K562 (cell line): ENCODE measurements around the gene TCP11. TPM values are rescaled to one million over a fixed set of nuclear protein-coding genes. Genes with fewer than 3 reads are reported as not detected.

Source experiments
- ATAC-seq: fragments of 200-7000 bp; cut with Tn5 transposase; 3 replicates; pipeline ENCODE4 v1.9.1; 2020; ENCODE audit warnings: moderate library complexity
- BruUV-seq: library from RNA; stranded (reverse); fragments of 400-500 nt; replicated peaks from 2 replicates; lab custom pipeline; 2021; lab: Mats Ljungman, UMichigan
- CTCF ChIA-PET: fragments of 300-600 bp; formaldehyde crosslinking; extraction: SDS; loops from one replicate; lab custom pipeline; 2021; ENCODE audit warnings: low intra/inter-chr PET ratio; lab: Yijun Ruan, JAX
- POLR2A ChIA-PET: fragments of 300-600, 350-650 bp; sonication (Branson Sonifier 250); formaldehyde crosslinking; extraction: SDS; loops from one replicate; lab custom pipeline; 2021; ENCODE audit warnings: antibody characterized with exemption, inconsistent platforms; lab: Yijun Ruan, JAX
- DNase-seq, 4 experiments: peaks; one replicate each; pipeline versions ENCODE4 v3.0.0 to v3.0.0-alpha.2; 2011 to 2018; ENCODE audit warnings: low spot score in 3 of 4, mixed read lengths in 3 of 4; ENCODE audit errors: extremely low read depth in 1 of 4
- FAIRE-seq: peaks from 2 replicates; lab custom pipeline; 2011; peaks lifted over from hg19 to GRCh38; lab: Jason Lieb, UNC
- H2AFZ ChIP-seq: 2 replicates; pipeline ENCODE4 v1.6.0; 2011; ENCODE audit warnings: low read depth, low read length, control low read depth, inconsistent platforms
- H3K27ac ChIP-seq: fragments of 200-600 bp; 3 replicates; pipeline ENCODE4 v1.8.0; 2011; ENCODE audit warnings: low read depth, mild to moderate bottlenecking, control low read depth, inconsistent platforms, low read length, moderate library complexity, mixed read lengths; ENCODE audit errors: extremely low read depth
- H3K27me3 ChIP-seq, 2 experiments: fragments of 300-600 bp in 1 of 2; 2 replicates in 1 of 2; 3 replicates in 1 of 2; pipeline versions ENCODE4 v1.6.0 to v1.8.0; 2011; ENCODE audit warnings: inconsistent platforms in 2 of 2, low read length in 2 of 2, mild to moderate bottlenecking in 1 of 2, mixed read lengths in 1 of 2, moderate library complexity in 1 of 2; ENCODE audit not compliant: control insufficient read depth in 2 of 2, insufficient read depth in 2 of 2
- H3K36me3 ChIP-seq: fragments of 300-600 bp; 3 replicates; pipeline ENCODE4 v1.8.0; 2011; ENCODE audit warnings: mild to moderate bottlenecking, low read length, inconsistent platforms; ENCODE audit not compliant: control insufficient read depth, insufficient read depth
- H3K4me1 ChIP-seq, 2 experiments: fragments of 200-600 bp in 1 of 2; replicated peaks in 1 of 2; 2 replicates in 1 of 2; 3 replicates in 1 of 2; pipeline versions ENCODE4 v1.5.1 to v1.8.0; 2011; ENCODE audit warnings: inconsistent platforms in 2 of 2, low read length in 2 of 2, mild to moderate bottlenecking in 1 of 2, mixed read lengths in 1 of 2, moderate library complexity in 1 of 2; ENCODE audit not compliant: control insufficient read depth in 2 of 2, insufficient read depth in 2 of 2
- H3K4me2 ChIP-seq: 2 replicates; pipeline ENCODE4 v1.6.1; 2011; ENCODE audit warnings: low read length, control low read depth, inconsistent platforms, mixed read lengths; ENCODE audit not compliant: insufficient read depth
- H3K4me3 ChIP-seq: fragments of 200-600 bp; sonication (generic), shearing (Covaris generic); 2 replicates; pipeline ENCODE4 v1.5.1; 2016; ENCODE audit warnings: control low read depth, inconsistent platforms
- H3K79me2 ChIP-seq: fragments of 200-600 bp; 3 replicates; pipeline ENCODE4 v1.8.0; 2011; ENCODE audit warnings: low read length, inconsistent platforms; ENCODE audit not compliant: control insufficient read depth, insufficient read depth
- H3K9ac ChIP-seq, 2 experiments: 2 replicates each; pipeline versions ENCODE4 v1.6.0 to v1.6.1; 2011; ENCODE audit warnings: low read depth in 2 of 2, low read length in 2 of 2, control low read depth in 1 of 2, inconsistent platforms in 1 of 2, mild to moderate bottlenecking in 1 of 2, mixed read lengths in 1 of 2; ENCODE audit not compliant: insufficient read depth in 1 of 2
- H3K9me1 ChIP-seq: one replicate; pipeline ENCODE4 v1.6.0; 2011; ENCODE audit warnings: inconsistent platforms, mild to moderate bottlenecking, low read length, moderate library complexity; ENCODE audit not compliant: control insufficient read depth, insufficient read depth
- H3K9me3 ChIP-seq: replicated peaks from 2 replicates; pipeline ENCODE4 v1.5.1; 2011; ENCODE audit warnings: low read depth, low read length, inconsistent platforms; ENCODE audit not compliant: control insufficient read depth, insufficient read depth
- H4K20me1 ChIP-seq: replicated peaks from 2 replicates; pipeline ENCODE4 v1.6.1; 2011; ENCODE audit warnings: low read length, inconsistent platforms, mixed read lengths; ENCODE audit not compliant: control insufficient read depth, insufficient read depth
- KDM1A ChIP-seq, 2 experiments: fragments of 450-650 bp; IDR thresholded peaks; 2 replicates each; pipeline ENCODE4 v1.6.1; 2016; ENCODE audit warnings: mild to moderate bottlenecking in 2 of 2
- MXD1 ChIP-seq: fragments of 250-450 bp; sonication (Bioruptor Pico); IDR thresholded peaks from 2 replicates; pipeline ENCODE4 v1.8.0; 2021; ENCODE audit warnings: borderline replicate concordance, mild to moderate bottlenecking, moderate library complexity; ENCODE audit not compliant: poor library complexity, severe bottlenecking
- SMAD1 ChIP-seq: fragments of 150-350 bp; IDR thresholded peaks from 2 replicates; pipeline ENCODE4 v1.6.1; 2014; ENCODE audit warnings: low read length, low read depth; ENCODE audit not compliant: partially characterized antibody
- ZNF584 ChIP-seq: fragments of 200-800 bp; sonication (Bioruptor generic); IDR thresholded peaks from 2 replicates; pipeline ENCODE4 v1.6.1; 2016; ENCODE audit warnings: low read depth, mild to moderate bottlenecking, missing genetic modification characterization, missing compliant biosample characterization
- WGBS: fragments of 100-300 bp; shearing (Covaris generic); methylation state at CpG from one replicate; pipeline ENCODE4 v1.1.6; 2016; ENCODE audit warnings: low coverage, mixed read lengths; ENCODE audit not compliant: insufficient coverage; ENCODE audit errors: missing lambda C conversion rate; 5-methylcytosine and 5-hydroxymethylcytosine counted together
- in situ Hi-C: fragments of 300-500 bp; cut with MboI; formaldehyde crosslinking; loops from 4 replicates; pipeline ENCODE4 v1.15.0; 2018; ENCODE audit warnings: inconsistent platforms, mixed read lengths
- intact Hi-C: fragments of 100-400 bp; cut with micrococcal nuclease; formaldehyde crosslinking; loops from 2 replicates; pipeline ENCODE4 v1.14.2; 2022
- polyA plus RNA-seq, 8 experiments: library from polyadenylated mRNA; depleted of rRNA in 4 of 8; stranded (reverse) in 5 of 8; unstranded in 3 of 8; fragments of >200 nt; fragmentation: Nextera tagmentation in 2 of 8; fragmentation: Illumina TruSeq in 1 of 8; extraction: Ambion mirVana in 2 of 8; extraction: Trizol in 1 of 8; gene quantifications; 2 replicates each; pipeline versions ENCODE4 v1.2.1 to v1.2.3, GENCODE V29; 2011 to 2014; ENCODE audit warnings: inconsistent platforms in 1 of 8, missing spikeins in 1 of 8
- total RNA-seq, 7 experiments: library from RNA; depleted of rRNA in 6 of 7; stranded (reverse); fragments of >200 nt in 6 of 7; fragmentation: Illumina TruSeq in 2 of 7; extraction: Trizol in 2 of 7; gene quantifications; 2 replicates each; pipeline versions ENCODE4 v1.2.1 to v1.2.3, GENCODE V29; 2011 to 2021; ENCODE audit warnings: low replicate concordance in 1 of 7
- TF ChIP-seq, protein P1 (sequence below): fragments of 200-800 bp; sonication (Bioruptor generic); IDR thresholded peaks from 2 replicates; pipeline ENCODE4 v1.6.1; 2017; ENCODE audit warnings: missing genetic modification characterization, missing compliant biosample characterization
- TF ChIP-seq, protein P2 (sequence below): fragments of 450-650 bp; IDR thresholded peaks from 2 replicates; pipeline ENCODE4 v1.6.1; 2017; ENCODE audit warnings: antibody characterized with exemption, mild to moderate bottlenecking

The TCP11 gene
- total and polyA plus RNA-seq, 9 of the 15 experiments (the other 6 are each of a cell fraction or from before 2014, with no cell fraction given) = not detected

DNA sequence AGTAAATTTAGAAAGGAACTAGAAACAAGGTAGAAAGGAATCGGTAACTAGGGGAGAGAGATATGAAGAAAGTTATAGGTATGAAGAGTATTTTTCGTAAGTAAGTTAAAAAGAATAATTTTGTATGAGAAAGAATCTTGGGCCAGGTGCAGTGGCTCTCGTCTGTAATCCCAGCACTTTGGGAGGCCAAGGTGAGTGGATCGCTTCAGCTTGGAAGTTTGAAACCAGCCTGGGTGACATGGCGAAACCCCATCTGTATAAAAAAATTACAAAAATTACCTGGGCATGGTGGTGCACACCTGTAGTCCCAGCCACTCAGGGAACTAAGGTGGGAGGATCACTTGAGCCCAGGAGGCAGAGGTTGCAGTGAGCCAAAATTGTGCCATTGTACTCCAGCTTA lies 42.0 kb downstream of the TCP11 start:
- no peak for ATAC-seq
- Histone ChIP-seq H3K9me3 (no peaks in the 10 kb centered on the region), H3K4me3 (no peak overlapping the region)
- CTCF ChIA-PET = no interaction called here
- 7% methylated on average over 5 of the region's 5 CpGs for whole genome bisulfite sequencing
- BruUV-seq = no TSS peak
- POLR2A ChIA-PET = interaction anchor here (1.3 kb wide), 1 partner anchor 30 kb away, joined by 3 read pairs; no protein-coding TSS in a partner anchor
- TF ChIP-seq KDM1A (IDR thresholded peaks at IDR 0.05) = no peak
- TF ChIP-seq, protein P1, sequence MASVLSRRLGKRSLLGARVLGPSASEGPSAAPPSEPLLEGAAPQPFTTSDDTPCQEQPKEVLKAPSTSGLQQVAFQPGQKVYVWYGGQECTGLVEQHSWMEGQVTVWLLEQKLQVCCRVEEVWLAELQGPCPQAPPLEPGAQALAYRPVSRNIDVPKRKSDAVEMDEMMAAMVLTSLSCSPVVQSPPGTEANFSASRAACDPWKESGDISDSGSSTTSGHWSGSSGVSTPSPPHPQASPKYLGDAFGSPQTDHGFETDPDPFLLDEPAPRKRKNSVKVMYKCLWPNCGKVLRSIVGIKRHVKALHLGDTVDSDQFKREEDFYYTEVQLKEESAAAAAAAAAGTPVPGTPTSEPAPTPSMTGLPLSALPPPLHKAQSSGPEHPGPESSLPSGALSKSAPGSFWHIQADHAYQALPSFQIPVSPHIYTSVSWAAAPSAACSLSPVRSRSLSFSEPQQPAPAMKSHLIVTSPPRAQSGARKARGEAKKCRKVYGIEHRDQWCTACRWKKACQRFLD (CRISPR knock-in tag) = no peak
- no peak for TF ChIP-seq MXD1 (CRISPR knock-in tag)
- TF ChIP-seq ZNF584 = no peak
- TF ChIP-seq, protein P2, sequence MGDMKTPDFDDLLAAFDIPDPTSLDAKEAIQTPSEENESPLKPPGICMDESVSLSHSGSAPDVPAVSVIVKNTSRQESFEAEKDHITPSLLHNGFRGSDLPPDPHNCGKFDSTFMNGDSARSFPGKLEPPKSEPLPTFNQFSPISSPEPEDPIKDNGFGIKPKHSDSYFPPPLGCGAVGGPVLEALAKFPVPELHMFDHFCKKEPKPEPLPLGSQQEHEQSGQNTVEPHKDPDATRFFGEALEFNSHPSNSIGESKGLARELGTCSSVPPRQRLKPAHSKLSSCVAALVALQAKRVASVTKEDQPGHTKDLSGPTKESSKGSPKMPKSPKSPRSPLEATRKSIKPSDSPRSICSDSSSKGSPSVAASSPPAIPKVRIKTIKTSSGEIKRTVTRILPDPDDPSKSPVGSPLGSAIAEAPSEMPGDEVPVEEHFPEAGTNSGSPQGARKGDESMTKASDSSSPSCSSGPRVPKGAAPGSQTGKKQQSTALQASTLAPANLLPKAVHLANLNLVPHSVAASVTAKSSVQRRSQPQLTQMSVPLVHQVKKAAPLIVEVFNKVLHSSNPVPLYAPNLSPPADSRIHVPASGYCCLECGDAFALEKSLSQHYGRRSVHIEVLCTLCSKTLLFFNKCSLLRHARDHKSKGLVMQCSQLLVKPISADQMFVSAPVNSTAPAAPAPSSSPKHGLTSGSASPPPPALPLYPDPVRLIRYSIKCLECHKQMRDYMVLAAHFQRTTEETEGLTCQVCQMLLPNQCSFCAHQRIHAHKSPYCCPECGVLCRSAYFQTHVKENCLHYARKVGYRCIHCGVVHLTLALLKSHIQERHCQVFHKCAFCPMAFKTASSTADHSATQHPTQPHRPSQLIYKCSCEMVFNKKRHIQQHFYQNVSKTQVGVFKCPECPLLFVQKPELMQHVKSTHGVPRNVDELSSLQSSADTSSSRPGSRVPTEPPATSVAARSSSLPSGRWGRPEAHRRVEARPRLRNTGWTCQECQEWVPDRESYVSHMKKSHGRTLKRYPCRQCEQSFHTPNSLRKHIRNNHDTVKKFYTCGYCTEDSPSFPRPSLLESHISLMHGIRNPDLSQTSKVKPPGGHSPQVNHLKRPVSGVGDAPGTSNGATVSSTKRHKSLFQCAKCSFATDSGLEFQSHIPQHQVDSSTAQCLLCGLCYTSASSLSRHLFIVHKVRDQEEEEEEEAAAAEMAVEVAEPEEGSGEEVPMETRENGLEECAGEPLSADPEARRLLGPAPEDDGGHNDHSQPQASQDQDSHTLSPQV = no peak
- TF ChIP-seq SMAD1 = no peak
- TF ChIP-seq, all 486 proteins: peak for 0
- no peaks in the 10 kb centered on the region for H4K20me1 ChIP-seq
- no peaks in the 10 kb centered on the region for H3K36me3 ChIP-seq
- H3K9ac ChIP-seq = no peak overlapping the region
- no peak overlapping the region for H3K4me2 ChIP-seq
- H3K9me1 ChIP-seq = no peaks in the 10 kb centered on the region
- no peak overlapping the region for H2AFZ ChIP-seq
- no peak overlapping the region for H3K27ac ChIP-seq
- peaks cover 0 to 2% of the 10 kb centered on the region in 2 experiments; a peak in 2 of 5 replicates for H3K27me3 ChIP-seq
- intact Hi-C loops = no loop called here
- FAIRE-seq (no peak), DNase-seq (no peak)
- in situ Hi-C loops = no loop called here
- no peaks in the 10 kb centered on the region for H3K79me2 ChIP-seq
- no peaks in the 10 kb centered on the region for H3K4me1 ChIP-seq
